SK-N-MC (cell line): Measurements from ENCODE around the gene RNF115.

ENCODE experiments used
- EZH2 ChIP-seq: fragments of 200-600 bp; sonication (generic); IDR thresholded peaks from one replicate; pipeline ENCODE4 v1.6.1; 2017; ENCODE audit warnings: antibody characterized with exemption
- FOXP2 ChIP-seq: optimal IDR thresholded peaks from 2 replicates; pipeline ENCODE3; 2011; ENCODE audit warnings: mild to moderate bottlenecking, moderate library complexity; ENCODE audit not compliant: insufficient read depth; ENCODE audit errors: extremely low read length, control extremely low read depth
- POLR2AphosphoS5 ChIP-seq: IDR thresholded peaks from 2 replicates; pipeline ENCODE4 v1.6.1; 2012; ENCODE audit warnings: mild to moderate bottlenecking, low read depth, low read length, borderline replicate concordance

DNA sequence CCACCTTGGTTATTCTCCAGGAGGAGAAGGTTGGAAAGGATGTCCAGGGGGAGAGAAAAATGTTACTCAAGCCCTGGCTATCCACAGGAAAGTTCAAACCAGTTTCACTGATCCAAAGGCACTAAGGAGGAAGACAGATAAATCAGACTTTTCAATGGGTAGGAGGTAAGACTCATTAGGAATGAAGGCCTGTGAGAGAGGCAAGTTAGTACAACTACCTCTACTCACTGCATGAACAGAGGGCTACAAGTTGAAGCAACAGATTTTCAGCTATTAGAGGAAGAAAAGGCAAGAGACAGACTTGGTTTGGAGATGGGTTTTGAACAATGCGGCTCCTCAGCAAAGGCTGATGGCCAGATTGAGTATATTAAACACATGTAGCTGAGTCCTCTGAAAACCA, 87.7 kb downstream of the RNF115 start:
- TF ChIP-seq POLR2AphosphoS5 (no peak), EZH2 (no peak), FOXP2 (no peak)
